HG02642 (cell line): Measurements from ENCODE around the gene TPP2.

Experiments
- ATAC-seq: cut with Tn5 transposase; IDR thresholded peaks from one replicate; pipeline ENCODE4 v1.9.1; 2021; ENCODE audit warnings: mild to moderate bottlenecking; ENCODE audit not compliant: unreplicated experiment, poor library complexity

TPP2 gene

DNA sequence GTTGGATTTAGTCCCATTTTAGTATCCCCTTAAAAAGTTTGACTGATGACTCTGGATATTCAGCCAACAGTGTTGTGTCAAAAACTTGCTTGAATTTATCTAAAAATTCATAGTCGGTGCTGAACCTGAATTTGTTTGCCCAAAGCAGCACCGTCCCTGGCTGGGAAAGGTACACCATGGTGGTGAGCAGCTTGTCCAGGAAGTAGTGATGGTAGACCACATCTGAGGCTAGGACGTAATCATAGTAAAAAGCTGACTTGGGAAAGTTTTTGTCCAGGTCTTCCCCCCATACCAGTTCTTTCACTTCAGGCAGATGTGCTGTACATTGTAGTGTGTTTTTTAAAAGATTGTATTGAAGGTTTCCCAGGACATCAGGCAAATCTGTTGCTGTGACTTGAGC lies 89.2 kb downstream of the TPP2 start:
- no peak for ATAC-seq

DNA sequence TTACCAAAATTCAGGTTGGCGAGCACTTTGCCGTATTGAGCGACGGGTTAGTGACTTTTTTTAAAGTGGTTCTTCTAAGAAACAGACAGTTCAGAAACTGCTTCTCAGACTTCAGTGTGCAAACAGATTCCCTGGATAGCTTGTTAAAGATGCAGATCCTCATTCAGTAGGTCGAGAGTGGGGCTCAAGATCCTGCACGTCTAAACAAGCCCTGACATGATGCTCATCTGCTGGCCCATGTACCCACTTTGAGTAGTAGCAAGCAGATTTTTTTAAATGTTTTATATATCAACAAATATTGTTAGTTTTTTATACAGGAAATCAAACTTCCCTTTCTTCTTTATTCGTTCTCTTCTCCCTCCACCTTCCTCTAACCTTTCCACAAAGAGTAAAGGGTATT lies 90.7 kb downstream of the TPP2 start:
- no peak for ATAC-seq

DNA sequence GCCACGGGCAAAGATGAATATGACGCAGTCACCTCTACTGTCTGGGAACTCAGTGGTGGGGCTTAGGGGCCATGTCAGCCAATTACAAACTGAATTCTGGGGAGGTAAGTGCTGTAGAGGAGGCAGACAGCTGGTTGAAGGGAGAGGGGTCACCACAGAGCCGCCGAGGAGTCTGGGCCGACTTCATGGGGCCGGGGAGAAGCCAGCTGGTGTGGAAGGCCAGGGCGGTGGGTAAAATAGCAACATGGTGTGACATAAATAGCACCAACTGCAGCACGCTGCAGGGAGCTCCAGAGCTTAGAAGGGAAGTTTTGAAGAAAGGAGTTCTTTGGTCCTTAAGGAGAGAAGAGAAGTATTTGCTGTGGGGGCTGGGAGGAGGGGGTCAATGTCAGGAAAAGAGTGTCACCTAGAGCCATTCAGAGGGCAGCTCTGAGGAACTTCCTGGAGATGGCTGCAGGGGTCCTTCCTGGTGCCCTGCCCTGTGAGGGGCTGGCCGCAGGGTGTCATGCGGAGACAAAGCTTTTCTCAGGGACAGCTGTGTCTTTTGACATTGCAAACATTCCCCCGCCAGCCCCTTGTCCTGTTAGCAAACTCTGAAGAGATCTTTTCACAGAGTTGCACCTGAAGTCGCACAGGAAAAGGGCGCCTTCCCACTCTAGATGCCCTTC lies 91.7 kb downstream of the TPP2 start:
- no peak for ATAC-seq

DNA sequence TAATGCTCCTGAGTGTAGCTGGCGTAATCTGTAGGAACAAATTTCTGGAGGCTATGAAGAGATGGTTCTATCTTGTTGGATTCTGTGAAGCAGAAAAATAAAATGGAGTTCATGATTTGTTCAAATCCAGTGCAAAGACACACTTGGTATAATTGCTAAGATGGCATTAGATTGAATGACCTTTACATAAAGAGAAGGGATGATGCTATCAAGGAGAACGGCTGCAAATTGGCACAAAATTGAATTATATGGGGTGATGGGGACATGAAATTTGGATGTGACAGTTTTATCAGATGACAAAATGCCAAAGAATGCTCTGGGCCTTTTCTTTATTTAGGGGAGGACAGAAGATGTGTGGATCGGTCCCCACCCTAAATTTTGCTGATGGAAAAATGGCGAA lies 94.1 kb downstream of the TPP2 start:
- no peak for ATAC-seq

DNA sequence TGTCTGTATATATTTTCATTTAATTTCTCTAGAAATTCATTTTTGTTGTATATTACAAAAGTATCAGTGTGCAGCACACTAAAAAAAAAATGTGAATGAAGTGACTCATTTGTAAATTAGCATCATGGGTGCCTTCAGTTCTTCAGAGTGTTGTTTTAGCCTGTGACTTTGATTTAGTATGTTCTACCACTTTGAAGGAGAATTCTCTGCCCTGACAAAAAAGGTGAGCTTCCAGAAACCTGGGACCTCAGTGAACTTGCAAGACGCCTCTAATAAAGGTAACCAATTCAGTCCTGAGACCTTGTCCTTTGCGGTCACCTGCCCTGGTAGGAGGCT lies 95.7 kb downstream of the TPP2 start:
- ATAC-seq: no peak

DNA sequence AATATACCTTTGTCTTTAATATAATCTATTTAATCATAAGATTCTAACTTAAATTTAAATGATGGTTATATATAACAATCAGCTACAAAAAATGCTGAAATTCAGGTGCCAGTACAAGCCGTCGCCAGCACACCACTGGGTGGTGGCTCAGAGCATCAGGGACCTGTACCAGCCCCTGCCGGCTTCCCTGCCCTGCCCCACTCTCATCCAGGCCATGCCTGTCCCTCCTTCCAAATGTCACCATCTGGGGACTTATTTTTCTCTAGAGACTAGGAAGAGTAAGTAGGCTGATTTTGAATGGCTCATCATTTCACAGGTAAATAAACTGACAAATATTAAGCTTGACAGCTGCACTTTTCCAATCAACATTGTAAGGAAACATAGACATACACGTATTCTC lies 96.5 kb downstream of the TPP2 start:
- no peak for ATAC-seq

DNA sequence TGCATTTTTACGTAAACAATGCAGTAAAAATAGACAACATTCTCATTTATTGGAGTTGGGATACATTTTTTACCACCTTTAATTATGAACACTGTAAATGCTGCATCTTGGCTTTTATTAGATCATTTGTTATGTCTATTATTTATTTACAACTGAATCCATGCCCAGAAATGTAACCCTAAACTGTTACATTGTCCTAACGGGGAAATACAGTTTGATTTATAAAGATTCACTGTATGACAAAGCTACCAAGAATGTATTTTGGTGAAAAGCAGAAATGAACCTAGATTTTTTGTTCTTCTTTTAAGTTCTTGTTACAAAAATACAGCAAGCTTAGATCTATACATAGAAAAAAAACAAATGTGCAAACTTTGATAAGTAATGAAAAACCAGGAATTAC lies 97.0 kb downstream of the TPP2 start:
- ATAC-seq: no peak

DNA sequence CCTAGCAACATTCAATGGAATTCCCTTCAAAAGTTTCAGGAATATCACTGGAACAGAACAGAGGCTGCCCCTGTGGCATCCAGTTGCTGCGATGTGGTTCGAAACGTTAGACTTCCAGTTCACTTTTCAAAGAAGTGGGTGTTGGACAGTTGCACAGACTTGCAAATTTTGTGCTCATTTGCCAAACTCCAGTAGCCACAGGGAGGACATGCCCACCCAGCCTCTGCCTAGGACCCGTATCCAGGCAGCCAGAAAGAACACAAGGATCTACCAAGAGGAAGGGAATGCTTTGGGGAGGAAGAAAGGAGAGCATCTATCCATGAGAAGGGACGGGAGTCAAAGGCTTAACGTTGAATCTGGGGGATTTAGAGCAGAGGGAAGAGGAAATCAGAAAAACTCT lies 98.2 kb downstream of the TPP2 start, which contains the start of gene METTL21C:
TSS of gene METTL21C (minus strand) at position 108 of the 400 bp plus-strand sequence. CDS start 546 bp downstream, outside the sequence.
- ATAC-seq: no peak

DNA sequence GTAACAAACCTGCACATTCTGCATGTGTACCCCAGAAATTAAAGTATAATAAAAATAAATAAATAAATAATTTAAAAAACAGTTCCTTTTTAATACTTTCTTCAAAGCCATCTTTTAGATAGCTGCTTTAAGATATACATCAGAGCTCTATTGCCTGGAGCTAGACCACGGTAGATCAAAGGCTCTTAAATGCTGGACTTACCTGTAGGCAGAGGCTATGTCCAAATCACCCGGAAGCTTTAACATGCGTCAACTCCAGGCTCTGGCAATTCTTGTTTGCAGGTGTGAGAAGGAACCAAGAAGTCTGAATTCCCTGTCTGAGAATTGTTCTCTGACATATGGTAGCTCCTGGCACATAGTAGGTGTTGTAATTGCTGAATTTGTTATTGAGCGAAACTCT lies 99.7 kb downstream of the TPP2 start:
- no peak for ATAC-seq

DNA sequence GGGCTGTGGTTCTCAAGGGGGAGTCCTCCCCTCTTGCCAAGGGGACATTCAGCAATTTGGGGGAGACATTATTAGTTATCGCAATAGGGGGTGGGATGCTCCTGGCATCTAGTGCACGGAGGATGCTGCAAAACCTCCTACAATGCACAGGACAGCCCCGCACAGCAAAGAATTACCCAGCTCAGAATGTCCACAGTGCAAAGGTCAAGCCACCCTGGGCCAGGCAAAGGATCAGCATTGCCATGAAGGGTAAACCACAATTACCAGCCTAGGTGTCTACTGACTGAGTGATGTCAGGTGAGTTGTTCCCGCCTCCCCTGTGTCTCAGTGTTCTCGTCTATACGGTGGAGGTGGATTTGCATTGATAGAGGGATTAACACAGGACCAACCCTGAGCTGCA lies 100.5 kb downstream of the TPP2 start:
- ATAC-seq: no peak

DNA sequence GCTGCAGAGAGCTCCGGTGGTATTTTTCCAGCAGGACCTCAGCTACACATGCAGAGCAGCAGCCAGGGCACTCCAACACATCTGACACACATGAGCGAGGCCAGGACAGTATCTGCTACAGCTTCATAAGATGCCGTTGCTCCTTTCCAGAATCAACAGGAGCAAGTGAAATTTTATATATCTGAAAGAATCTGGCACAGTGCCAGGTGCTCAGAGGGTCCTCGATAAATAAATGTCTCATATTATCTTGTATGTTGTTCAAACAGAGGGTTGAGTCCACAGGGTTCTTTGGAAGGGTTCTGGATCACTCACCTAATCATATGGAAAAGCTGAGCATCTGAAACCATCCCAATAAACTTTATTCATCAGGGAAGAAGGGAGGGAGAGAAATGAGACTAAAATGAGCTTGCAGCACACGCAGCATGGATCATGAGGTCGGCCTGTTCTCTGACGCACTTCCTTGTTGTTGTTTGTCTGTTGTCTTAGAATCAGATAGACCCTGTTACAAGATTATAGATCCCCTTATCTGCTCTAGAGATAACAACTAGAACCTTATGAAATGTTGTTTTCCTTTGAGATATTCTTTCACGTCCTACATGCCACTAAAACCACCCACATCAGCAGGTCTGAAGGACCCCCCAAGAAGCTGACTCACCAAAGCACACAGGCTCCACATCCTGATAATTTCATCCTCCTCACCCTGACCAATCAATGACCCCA lies 101.3 kb downstream of the TPP2 start:
- no peak for ATAC-seq

DNA sequence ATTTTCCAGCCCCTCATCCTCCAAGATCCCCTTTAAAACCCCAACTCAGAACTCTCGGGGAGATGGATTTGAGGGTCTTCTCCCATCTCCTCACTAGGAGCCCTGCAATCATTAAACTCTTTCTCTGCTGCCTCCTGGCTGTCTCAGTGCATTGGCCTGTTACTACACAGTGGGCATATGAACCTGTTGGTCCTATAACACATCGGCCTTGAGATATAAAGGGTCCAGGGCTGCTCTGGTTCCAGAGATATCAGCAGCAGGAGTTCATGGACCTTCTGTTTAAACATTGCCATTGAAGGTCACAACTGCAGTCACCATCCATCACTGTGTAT lies 101.8 kb downstream of the TPP2 start:
- ATAC-seq: no peak

DNA sequence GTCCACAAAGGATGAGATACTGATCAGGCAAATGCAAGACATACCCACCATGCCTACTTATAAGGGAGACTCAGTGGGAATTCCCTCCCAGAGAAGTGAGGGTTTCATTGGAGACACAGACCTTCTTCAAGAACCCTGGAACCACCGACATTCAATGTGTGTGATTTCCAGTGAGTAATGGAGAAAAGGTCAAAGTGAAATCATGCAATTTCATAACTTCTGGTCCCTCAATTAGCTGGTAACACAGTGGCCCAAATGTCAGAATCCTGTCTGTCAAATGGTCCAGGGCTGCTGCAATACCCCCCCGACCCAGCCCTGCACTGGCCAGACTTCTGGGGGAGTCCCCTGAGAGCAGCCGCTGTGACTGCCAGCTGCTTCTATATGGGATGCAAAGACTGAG lies 102.7 kb downstream of the TPP2 start:
- ATAC-seq: no peak

DNA sequence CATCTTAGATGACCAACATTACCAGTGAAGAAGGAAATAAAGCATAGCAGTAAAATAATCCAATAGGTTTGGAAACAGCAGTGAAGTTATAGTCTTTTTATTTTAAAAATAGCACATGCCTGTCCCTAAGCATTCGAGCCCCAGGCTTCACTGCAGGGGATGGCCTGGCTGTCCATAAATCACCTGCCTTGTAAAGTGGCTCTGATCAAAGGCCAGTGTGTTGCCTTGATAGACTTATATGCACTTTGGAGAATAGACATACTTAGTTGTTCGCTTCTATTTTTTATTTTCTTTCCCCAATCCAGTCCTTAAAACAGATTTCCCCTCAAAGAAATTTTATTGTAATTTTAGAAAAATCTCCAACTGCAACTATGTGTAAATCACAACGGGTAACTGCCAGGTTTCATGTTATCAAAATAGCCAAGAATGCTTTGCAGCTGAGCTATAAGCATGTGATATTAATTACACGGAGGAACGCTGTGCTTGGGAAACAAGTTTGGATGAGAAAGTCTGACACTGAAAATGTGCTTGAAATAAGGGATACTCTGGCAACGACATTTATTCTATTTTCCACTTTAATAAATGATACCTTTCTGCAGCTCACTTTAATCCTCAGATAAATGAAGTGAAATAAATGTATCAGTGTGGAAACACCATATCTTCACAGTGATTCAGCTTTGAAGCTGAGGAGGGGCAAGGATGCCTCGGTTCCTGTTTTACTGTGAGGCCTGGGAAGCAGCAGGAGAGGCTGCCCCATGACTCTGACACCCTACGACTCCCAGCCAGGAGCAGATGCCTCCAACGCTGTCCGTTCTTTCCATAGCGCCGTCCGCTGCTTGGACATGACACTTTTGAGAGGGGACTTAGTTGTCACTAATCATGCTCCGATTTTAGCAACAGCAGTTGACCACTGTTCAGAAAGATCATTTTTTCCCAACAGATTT lies 103.6 kb downstream of the TPP2 start:
- no peak for ATAC-seq

DNA sequence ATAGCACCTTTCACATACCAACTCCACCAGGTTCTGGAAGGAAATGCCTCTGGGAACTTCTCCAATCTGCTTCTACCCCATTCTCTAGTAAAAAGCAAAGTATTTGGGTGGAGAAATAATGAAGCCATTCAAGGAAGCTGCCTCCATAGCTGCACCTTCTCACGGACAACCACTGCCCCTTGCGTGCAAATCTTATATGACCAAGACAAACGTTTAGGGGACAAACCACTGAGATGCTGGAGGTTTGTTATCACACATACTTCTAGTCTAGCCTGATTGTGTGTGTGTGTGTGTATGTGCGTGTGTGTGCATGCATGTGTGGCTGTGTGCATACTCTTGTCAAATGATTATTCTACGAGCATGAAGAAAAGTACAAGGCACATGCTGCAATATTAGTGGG lies 104.5 kb downstream of the TPP2 start:
- ATAC-seq: no peak

DNA sequence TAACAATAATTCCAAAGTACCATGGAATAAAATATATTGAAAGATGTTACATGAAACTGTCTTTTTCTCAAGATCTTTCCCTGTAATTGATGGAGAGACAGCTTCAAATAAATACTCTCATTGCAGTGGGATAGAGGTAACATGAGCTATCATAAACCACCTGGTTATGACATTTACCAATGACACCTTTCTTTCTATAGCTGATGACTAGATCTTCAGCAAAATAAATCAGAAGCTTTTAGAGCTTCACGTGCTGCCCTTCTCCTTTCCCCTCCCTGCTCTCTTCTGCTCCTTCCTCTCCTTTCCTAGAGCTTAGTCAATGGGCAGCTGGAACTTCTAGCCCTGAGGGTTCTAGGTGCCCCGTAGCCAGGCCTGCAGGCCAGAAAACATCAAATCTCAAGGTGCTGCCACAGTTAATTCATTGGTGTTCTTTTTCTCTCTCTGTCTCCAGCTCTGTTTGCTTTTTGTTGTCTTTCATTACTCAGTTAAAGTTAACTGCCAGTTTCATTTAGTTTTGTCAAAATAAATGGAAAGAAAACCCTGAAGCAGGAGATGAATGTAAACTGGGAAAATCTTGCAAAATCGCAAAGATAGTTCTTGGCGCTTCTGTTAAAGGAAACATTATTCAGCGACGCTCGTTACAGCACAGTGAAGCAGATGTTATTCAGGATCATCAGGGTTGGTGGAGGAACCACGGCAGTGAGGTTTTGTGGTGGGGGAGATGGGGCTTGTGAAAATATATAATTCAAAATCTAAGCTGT lies 106.4 kb downstream of the TPP2 start:
- no peak for ATAC-seq

DNA sequence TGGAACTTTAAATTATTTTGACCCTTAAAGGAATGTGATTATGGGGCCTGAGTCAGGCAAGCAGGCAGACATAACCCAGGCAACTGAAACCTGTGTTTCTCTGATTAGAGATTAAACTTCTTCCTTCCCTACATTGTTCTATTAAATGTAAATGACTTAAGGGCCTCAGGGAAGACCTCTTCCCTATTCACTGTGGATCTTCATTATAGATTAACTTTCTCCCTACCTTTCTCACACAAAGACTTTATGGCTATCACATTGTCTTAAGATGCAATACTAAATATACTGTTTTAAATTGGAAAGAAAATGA lies 106.9 kb downstream of the TPP2 start:
- no peak for ATAC-seq

DNA sequence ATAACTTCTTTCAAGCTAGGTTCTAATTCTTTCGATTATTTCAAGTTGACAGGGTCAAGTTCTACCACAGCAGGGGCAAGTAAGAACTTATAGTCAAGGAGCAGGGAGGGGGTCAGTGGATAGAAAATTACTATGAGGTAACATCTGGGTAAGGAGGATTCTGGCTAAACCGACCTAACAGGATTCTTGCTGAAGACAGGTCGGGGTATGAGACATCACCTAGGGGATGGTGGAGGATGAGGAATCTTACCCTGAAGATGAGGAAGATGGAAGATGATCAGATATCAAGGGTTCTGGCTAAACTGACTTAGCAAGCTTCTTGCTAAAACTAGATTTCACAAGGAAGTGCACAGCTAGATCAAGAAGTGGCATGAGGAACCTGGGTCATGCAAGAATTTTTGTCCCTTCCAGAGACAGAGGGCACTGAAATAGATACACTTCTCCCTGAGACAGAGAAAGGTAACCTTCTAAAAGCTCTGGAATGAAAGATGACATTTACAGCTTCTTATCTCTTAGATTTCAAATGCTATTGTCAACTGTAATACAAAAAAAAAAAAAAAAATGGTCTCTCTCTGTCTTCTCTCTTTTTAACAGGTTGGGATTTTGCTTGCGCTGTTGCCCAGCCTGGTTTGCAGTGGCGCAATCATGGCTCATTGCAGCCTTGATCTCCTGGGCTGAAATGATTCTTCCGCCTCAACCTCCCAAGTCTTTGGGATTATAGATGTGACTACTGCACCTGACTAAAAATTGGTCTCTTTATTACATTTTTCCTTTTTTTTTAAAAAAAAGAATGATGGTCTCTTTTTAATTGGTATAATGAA lies 107.7 kb downstream of the TPP2 start:
- no peak for ATAC-seq

DNA sequence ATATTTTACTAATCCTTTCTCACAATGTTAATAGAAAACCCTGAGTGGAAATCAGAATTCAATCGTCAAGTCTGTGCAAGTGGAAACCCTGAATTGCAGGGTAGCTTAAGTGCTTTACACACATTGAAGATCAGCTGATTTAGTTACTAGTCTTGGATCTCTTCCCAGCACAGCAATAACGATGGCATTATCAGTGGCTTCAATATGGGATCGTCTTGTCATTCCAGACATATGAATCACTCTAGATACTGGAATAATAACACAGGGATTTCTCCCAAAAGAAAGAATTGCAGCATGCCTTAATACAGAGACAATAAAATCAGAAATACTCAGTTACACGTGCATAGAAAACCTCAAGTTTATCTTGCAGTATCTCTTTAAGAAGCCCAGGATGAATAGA lies 110.7 kb downstream of the TPP2 start:
- no peak for ATAC-seq

DNA sequence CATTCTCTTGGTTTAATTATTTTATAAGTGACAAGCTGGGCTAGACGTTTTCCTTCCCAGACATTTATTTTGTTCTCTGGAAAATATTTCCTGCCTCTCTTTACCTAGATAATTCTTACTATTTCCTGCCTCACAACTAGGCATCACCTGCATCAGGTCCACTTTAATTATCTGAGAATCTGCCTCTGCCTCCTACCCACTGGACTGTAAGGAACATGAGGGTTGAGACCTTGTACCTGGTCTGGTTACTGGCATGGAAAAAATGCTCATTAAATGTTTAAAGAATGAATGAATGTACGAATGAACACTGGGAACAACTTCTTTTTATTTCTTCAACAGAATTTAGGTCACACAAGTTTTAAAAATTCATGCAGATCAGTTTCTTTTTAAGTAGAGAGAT lies 111.4 kb downstream of the TPP2 start:
- no peak for ATAC-seq
